Subcutaneous adipose tissue (tissue), 4 donors: Measurements from ENCODE around the gene CRYBA4. TPM values are rescaled to one million over a fixed set of nuclear protein-coding genes. Genes with fewer than 3 reads are reported as not detected.

Experiments
- total RNA-seq, 4 donors: library from RNA; depleted of rRNA; stranded (reverse); fragments of >200 nt; gene quantifications; one replicate each; pipeline ENCODE4 v1.1.0, GENCODE V29; 2016
- TF ChIP-seq, protein P1 (sequence below): fragments of 450-650 bp; IDR thresholded peaks from one replicate; pipeline ENCODE4 v1.5.1; 2016; ENCODE audit warnings: low read depth, mild to moderate bottlenecking, control low read depth, antibody characterized with exemption, moderate library complexity

The CRYBA4 gene
- total RNA-seq, 4 donors from 2014 or later, result not detected

DNA sequence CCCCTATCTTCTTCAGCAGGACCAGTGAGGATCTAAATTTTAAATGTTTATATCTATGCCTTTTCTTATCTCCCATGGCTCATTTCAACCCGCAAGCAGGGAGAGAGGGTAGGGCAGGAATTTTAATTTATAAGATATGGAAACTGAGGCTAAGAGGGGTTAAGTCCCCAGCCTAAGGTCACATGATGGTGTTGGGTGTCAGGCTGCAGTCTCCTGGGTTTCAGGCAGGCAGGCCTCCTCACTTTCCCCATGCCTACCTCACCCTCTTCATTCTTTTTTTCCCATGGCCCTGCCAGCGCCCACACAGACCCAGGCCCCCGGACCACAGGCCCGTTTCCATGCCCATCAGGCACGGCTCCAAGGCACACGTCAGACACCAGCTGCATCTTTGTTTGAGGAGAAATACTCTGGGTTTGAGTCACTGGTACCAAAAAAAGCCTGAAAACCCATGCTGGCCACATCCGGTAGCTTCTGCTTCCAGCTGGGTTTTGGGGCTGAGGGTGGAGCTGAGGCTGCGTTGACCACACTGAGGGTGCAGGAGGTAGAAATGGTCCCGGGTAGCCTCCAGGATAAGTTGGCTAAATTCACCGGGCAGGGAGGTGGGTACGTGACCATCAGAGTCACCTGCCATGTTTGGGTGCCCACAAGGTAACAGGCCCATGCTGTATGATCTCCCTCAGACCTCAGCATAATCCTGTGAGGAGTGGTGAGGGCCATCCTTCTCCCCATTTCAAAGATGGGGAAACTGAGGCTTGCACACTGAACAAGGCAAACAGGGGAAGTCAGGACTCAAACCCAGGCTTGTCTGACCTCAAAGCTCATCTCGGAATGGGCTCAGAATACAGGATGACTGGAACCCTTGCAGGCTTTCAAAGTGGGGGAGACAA lies 11.4 kb upstream of the CRYBA4 start:
- TF ChIP-seq, protein P1, sequence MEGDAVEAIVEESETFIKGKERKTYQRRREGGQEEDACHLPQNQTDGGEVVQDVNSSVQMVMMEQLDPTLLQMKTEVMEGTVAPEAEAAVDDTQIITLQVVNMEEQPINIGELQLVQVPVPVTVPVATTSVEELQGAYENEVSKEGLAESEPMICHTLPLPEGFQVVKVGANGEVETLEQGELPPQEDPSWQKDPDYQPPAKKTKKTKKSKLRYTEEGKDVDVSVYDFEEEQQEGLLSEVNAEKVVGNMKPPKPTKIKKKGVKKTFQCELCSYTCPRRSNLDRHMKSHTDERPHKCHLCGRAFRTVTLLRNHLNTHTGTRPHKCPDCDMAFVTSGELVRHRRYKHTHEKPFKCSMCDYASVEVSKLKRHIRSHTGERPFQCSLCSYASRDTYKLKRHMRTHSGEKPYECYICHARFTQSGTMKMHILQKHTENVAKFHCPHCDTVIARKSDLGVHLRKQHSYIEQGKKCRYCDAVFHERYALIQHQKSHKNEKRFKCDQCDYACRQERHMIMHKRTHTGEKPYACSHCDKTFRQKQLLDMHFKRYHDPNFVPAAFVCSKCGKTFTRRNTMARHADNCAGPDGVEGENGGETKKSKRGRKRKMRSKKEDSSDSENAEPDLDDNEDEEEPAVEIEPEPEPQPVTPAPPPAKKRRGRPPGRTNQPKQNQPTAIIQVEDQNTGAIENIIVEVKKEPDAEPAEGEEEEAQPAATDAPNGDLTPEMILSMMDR, result no peak

- TF ChIP-seq, protein P1, result no peak
Measured at GRCh38 chr22:26610996-26611395, 10.8 kb upstream of the CRYBA4 start.

DNA sequence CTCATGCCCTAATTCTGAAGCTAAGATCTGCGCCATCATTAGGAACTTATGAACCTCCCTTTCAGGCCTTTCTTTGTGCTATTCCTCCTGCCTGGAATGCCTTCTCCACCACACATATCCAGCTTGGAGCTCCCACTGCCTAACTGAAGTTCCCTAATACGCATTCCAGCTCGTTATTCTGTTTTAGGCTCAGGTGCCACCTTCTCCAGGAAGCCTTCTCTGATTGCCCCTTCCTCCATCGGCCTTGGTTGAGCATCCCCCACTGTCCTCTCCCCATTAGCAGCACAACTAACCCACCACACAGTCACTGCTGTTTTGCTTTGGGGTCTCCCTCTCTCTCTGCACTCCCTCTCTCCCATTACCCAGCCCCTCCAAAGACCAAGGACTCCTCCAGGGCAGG lies 9.1 kb upstream of the CRYBA4 start:
- TF ChIP-seq, protein P1, result no peak

DNA sequence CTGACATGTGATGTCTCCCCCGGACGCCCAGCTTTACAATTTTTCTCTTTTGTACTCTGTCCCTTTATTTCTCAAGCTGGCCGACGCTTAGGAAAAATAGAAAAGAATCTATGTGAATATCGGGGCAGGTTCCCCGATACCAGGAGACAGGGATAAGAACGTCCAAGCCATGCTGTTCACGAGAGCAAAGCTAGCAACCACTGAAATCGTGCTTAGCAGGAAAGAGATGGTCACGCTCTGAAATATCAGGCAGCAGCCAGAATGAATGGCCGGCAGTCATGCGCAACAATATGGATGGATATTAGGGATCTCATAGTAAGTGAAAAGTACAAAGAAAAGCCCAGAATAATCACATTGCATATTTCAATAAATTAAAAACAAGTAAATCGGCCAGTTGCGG lies 7.4 kb upstream of the CRYBA4 start:
- TF ChIP-seq, protein P1, result no peak

DNA sequence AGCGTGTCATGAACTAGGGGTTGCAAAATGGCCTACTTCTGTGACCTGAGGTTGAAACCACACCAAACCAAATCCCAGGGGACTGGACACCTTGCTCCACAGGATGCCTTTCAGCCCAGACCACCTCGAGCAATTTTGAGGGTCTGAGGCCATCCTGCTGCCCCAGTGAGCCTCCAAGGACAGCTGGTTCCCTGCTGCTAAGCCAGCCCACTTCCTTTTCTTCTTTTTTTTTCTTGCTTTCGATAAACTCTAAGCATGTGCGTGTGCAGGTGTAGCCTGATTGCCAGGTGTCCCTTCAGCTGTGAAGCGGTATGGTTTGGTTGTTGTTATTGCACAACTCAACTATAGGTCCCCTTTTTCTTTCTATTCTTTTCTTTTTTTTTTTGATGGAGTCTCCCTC lies 6.6 kb upstream of the CRYBA4 start:
- TF ChIP-seq, protein P1, result no peak

DNA sequence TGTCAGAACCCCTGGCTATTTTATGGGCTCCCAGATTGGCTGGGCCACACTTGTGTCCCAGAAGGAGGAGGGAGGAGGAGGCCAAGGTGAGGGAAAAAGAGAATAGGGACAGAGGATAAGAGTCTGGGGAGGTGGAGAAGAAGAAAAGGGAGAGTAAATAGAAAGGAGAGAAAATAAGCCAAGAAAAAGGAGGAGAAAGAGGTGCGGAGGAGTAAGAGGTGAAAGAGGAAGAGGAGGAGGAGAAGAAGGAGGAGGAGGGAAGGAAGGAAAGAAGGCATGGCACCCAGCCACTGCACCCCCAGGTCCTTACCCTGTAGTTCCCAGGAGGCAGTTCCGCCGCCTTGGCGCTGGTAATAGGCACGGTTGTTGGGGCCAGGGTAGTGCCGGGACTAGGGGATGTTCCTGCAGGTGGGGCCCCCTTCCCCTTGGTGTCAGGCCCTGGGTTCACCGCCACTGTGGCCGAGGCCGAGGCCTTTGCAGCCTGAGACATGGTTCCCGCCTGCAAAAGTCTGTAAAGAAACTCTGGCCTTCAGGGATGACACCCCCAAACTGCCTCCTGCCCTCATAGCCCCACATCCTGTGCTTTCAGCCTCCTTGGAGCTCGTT lies 5.8 kb upstream of the CRYBA4 start:
- TF ChIP-seq, protein P1, result no peak

DNA sequence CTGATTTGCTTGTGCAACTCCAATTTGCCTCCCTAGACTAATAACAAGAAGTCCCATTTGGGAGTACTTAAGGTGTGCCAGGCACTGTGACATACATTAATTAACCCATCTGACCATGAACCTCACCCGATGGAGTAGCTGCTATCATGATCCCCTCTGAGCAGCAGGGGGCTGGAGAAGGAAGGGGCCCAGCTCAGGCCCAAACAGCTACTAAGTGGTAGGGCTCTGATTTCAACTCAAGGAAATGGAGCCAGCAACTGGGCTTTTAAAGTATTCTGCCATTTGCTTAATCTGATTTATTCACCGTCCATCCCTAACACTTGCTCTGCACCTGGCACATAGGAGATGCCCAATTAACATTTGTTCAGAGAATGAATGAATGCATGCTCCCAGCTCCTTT lies 5.1 kb upstream of the CRYBA4 start:
- TF ChIP-seq, protein P1, result no peak
